Measurements from ENCODE around the gene PPP1R1B.
"Not testable (repeated sequence)": the region's sequence is repeated elsewhere in the genome, so short reads cannot be mapped to it uniquely, and the experiment has no call there.

Gene PPP1R1B

DNA sequence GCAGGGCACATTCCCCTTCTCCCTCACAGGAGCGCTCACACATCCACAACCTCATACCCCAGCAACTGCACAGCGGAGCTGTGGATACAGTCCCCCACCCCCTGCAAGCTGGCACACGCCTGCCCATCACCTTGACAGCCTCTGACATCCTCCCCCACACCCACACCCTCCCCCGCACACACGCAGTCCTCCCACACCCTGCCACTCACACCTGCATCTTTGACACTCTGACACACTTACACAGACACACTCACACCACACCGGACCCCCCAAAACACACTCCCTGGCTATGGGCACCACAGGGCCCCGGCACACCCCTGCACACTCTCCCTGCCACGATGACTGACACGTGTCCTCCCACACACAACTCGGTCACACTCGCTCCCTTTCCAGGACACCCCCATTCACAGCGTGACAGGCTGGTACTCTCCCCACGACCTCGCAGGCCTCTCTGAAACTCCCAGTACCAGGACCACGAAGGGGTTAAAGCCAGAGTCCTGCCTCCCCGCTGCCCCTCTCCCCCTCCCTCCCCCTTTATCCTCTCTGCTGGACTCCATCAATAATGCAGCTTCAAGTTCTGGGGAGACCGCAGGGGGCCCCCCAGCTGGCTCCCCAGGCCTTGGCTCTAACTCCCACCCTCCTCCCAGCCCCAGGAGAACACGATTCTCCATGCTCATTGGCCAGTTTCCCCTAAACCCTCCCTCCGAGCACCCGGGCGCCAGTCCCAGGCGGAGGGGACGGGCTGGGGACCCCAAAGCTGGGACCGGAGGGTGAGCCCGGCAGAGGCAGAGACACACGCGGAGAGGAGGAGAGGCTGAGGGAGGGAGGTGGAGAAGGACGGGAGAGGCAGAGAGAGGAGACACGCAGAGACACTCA is at the start of gene PPP1R1B:
Gene PPP1R1B (plus strand): TSS at position 782 of the 876 bp plus-strand sequence. CDS start 441 bp downstream, outside the sequence.
- DNase-seq, result no peak

DNA sequence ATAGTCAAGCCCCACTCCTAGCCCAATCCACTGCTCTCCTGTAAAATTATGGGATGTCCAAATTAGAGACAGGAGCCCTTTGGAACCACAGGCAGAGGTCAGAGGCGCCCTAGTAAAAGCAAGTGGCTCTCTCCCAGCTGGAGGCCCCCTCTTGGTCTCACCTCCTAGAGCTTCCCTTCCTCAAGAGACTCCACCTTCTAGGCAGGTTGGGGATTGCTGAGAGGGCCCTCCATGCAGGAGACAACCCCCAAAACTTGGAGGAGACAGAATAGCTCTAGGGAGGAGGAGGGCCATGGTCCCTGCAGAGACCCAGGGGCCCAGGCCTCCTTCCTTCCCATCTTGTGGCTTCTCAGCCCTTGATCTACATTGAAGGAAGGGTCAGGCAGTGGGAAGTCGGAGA is 48.5 kb upstream of the PPP1R1B start:
- DNase-seq, result no peak

DNA sequence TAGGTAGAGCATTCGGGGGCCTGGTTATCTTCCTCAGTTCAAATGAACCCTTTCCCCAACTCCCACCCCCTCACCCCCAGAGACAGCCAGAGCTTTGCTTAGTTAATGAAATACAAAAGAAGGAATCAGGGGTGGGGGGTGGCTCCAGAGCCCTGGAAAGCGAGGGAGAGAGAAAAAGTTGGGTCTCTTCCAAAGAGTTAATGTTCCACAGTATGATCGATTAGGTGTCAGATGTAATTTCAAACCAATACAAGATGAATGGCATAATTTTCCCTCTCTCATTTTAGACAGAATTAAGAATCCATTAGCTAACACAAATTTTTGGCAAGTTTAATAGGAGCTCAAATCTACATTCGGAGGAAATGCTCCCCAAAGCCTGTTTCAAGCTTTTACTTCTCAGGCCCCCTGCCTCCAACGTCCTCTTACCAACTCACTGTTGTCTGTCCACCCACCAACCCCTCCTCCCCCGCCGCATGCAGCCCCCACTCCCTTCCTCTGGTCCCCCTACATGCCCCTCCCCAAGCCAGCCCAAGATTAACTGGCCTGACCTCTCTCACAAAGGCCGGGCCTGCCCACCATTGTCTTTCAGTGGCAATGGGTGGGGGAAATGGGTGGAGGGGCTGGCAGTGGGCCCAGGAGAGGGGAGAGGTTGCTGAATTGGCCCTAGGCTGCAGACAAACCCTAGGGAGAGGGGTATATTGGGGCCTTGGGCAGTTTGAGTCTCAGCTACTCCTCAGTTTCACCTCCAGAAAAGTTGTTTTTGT is 47.3 kb upstream of the PPP1R1B start:
- no peak for DNase-seq

DNA sequence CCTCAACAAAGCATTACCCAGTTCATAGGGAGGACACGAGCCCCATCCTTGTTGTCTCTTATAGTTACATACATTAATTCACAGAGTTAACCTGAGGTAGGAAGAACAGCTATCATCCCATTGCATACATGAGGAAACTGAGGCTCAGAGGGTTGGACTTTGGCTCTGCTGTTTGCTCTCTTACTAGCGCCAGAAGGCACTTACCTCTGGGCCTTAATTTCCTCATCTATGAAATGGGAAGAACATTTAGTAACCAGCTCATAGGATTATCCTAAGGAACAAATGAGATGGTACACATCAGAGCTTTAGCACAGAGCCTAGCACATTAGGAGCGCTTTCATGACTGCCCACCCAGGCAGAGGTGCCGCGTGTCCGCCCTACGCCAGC is 46.7 kb upstream of the PPP1R1B start:
- DNase-seq, result no peak

DNA sequence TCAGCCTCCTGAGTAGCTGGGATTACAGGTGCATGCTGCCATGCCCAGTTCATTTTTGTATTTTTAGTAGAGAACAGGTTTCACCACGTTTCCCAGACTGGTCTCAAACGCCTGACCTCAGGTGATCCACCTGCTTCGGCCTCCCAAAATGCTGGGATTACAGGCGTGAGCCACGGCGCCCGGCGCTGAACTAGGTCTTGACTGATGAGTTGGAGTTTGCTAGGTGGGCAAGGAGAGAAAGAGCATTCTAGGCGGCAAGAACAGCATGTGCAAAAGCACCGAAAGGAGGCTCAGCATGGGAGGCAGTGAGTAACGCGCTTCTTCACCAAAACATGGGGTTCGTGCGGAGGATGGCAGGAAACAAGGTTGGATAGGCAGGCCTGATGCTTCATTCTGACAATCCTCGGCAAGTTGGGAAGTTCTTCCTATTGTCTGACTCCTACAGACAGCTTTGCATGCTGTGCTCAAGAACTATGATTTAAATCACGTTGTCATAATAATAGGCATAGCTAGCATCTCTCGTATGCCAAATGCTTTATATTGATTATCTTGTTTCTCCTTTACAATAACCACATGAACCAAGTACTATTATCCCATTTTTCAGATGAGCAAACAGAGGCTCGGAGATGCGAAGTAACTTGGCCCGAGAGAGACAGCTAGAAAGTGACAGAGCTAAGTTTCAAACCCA is 45.5 kb upstream of the PPP1R1B start:
- DNase-seq, result no peak

DNA sequence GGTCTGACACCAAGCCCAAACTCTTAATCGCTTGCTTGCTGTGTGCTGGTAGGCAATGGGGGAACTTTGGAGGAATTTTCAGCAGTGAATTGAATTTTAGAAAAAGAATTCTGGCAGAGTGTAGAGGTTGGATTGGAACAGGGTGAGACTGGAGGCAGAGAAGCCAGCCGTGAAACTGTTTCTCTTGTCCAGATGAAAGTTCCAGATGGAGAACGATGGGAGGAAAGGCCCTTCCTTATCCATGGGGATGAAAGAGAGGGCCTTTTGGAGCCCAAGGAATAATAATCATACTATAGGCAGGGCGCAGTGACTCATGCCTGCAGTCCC is 45.0 kb upstream of the PPP1R1B start:
- no peak for DNase-seq

DNA sequence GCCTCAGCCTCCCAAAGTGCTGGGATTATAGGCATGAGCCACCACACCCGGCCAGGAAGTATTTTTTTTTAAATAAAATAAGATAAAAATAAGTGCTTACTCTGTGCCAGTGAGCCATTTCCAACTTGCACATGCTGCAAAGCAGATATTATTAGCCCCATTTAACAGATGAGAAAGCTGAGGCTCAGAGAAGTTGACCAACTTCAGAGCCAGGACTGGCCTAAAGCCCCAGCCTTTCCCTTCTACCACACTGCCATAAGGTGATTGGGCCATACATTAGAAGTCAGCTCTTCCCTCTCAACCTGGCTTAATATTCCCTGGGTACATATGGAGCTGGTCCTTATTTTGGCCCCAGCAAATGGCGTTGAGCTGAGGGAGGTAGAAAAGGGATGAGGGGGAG is 44.1 kb upstream of the PPP1R1B start:
- DNase-seq, result no peak

DNA sequence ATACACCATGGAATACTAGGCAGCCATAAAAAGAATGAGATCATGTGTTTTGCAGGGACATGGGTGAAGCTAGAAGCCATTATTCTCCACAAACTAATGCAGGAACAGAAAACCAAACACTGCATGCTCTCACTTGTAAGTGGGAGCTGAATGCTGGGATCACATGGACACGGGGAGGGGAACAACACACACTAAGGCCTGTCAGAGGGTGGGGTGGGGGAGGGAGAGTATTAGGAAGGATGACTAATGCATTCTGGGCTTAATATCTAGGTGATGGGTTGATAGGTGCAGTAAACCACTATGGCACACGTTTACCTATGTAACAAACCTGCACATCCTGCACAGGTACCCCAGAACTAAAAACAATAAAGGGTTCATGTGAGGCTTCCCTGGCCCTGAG is 36.6 kb upstream of the PPP1R1B start:
- DNase-seq, result not testable (repeated sequence)

DNA sequence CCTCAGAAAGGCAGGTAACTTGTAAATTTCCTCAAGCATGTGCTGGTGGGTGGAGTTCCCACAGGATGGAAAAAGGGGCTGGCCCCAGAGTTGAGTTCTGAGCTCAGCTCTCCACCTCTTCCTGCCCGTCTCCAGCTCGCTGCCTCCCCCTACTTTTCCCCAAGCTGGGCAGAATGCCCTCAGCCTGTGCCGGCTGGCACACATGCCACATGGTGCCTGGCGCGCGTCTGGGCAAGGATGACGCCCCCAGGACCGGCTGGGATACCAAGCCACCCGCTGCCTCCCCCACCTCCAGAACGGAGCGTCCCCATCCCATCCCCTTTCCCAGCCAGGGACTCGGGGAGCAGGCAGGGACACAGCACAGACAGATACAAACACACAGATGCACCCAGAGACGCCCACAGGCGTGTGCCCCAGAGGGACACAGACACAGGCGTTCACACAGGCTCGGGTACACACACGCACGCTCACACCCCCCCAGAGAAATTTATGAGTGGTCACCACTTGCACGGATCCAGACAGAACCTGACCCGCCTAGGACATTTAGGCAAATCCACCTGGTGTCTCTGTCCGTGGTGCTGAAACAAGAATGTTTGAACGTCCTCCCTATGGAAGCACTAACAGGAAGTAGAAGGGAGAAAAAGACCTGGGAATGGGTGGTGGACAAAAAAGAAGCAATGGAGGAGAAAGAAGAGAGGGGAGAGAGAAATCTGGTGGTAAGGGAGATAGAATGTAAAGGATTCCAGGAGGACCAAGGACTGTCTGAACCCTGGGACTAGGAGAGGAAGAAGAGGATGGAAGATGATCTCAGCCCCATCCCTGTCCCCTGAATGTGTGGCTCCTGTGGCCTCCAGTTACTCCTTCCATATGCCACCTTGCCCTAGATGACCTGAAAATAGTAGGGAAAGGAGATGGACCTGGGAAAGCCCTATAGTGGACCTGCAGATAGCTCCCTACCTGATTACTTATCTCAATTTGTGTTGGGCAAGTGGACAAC is 34.5 kb upstream of the PPP1R1B start:
- peak; percentile 54 for DNase-seq

DNA sequence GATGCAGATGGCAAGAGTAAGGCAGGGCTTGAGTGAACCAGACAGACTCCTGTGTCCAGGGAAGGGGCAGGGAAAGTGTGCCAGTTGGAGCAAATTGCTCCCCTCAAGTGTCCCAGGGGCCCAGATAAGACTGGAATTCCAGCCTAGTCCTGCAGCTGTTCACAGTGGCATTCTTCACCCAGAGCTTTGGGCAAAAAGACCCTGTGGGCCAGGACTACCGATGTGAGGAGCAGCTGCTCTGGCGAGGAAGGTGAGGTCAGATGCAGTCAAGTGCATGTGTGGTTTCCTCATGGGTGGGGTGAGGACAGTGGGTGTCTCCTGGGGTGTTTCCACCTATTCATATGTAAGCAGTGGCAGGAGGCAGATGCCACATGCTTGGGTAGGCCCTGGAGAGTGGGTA is 33.4 kb upstream of the PPP1R1B start:
- no peak for DNase-seq

DNA sequence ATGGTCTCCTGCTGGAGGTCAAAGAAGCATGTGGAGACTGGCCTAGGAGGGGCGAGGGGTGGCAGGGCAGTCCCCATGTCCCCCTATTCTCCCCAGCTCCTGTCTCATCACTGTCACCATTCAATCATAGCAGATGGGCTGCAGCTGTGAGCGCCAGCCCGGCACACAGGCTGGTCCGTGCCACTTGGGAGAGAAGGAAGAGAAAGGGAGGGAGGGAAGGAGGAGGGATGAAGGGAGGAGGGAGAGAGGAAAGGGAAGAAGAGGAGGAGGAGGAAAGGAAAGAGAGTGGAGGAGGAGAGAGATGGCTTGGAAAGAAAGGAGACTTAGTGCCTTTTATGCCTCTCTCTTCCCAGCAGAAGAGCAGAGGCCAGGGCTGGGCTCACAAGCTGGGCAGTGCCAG is 31.5 kb upstream of the PPP1R1B start:
- DNase-seq, result no peak

DNA sequence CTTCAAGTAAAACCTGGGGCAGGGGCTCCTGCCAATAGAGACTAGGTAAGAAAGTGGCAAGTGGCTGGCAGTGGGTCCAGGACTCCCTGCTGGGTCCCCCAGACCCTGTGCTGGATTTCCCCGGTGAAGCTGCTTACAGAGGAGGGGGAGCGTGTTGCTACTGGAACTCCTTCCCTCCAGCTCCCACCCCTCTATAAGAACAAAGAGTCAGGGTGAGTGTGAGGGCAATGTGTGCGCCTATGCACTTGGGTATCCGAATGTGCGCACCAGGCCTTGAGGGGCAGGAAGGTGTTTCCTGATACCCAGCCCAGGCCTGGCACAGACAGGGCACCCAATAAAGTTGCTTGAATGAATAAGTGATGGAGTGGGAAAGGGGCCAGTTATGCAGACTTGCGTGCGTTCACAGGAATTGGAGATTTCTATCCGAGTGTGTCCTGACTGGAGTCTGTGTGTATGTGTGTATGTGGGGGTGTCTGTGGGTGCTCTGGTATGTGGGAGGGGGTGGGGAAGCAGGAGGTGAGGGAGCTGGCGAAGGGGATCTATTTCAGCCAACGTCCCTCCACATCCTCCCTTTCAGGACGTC is 30.7 kb upstream of the PPP1R1B start:
- no peak for DNase-seq

DNA sequence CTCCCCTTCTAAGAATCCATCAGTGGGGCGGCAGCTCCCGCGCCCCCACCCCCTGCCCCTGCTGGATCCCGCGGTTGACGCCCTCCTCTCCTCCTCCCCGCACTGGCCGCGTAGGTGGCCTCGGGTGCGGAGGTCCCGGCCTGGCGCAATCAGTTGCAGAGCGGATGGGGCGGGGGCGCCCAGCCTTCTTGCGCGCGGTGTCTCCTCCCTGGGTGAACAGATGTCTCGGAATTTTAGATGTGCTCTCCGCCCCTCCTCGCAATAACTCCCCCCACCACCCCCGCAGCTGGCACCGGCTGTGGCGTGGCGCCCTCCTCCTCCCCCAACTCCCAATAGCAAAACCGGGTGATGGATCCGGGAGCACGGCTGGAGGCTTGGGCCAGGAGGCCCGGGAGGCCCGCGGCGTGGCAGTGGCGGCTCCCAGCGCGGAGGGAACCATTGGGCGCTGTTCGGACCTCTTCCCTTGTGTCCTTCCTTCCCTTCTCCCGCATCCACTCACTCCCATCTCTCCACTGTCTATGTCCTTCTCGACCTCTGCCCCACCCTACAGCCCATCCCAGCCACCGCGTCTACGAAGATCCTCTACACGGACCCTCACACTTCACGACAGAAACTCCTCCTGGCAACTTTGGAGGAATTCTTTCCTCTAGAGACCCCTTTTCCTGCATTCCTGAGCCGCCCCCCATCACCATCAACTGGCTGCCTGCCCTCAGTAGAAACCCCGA is 30.0 kb upstream of the PPP1R1B start:
- no peak for DNase-seq

DNA sequence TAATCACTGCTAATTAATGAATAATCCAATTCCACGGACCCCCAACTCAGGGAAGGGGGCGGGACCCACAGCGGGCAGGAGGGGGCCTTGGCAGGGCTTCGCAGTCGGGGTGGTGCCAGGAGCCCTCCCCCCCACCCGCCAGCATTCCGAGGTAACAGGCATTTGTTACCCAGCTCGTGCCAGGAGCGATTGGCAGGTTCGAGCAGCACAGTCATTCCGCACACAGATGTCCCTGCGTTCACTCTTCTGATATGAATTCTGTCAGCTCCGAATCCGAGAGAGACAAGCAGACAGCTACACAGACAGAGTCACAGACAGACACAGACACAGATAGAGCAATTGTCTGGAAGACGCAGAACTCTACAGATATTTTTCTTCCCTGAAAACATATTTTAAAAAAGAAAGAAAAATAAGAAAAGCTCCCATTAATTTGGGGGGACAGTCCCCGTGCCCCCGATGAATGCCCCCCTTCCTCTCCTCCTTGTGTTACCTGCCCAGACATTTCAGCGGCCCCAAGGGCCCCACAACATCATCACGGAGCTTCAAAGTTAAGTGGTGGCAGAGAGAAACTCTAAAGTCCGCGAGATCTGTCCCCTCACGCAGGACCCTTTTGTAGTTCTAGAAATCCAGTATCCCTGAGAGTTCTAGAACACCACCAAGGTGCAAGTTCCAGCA is 29.2 kb upstream of the PPP1R1B start:
- DNase-seq, result no peak

DNA sequence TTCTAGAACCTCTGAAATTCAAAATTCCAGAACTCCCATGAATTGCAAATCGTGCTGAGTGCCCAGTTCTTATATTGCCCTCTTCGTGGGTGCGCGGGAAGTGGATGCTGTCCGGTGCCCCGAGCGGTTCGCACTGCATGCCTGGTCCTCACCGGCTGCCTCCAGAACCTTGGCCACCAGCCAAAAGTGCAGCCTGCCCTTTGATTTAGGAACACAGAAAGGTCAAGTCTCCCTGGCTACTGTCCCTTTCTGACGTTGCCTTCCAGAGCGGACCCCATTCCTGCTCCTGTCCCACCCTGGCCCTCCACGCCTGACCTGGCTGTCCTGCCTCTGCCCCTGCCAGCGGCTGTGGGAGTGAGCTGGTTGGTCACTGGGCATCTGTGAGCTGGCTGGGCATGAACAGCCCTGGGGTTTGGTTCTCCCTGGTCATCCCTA is 28.7 kb upstream of the PPP1R1B start:
- DNase-seq, result no peak

DNA sequence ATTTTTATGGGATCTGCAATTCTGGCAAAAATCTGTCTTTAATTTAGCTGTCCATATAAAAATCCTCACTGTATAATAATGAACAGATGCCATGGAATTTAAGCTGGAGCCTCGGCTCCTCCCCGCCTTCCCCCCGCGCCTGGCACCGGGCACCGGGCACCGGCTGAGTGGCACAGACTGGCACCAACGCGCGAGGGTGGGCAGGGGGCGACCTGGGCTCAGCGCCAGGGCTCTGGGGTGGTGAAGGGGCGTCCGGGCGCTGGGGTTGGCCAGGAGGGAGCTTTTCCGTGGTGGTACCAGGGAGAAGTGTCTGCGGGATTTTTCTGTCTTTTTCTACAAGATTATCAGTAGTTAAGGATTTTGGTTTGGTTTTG is 28.1 kb upstream of the PPP1R1B start:
- no peak for DNase-seq

DNA sequence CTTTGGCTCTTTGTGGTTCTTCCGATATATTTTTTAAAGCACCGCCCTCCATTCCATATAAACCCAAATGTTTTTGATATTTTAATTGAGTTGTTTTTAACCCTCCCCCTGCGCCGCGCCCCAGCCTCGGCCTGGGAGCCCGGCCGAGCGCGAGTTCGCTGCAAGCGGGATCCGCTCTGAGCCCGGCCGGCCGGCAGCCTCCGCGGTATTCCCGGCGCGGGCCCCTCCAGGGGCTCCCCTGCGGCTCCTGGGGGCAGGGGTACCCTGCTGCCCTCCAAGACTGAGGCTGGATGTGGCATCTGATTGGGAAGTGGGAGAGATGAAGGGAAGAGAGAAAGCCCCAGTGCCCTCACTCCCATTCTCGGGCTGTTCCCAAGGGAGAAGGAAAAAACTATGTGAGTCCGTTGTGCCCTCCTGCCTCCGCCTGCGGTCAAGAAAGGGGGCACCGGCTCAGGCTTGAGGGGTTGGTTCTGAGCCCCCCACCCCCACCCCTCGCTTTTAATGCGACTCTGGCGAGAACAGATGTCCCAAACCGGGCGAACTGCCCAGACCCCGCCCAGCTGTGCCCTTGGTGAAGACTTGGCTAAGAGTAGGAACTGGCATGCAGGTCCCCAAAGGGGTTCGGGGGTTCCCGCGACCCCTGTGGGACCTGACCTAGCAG is 27.6 kb upstream of the PPP1R1B start:
- DNase-seq, result no peak

DNA sequence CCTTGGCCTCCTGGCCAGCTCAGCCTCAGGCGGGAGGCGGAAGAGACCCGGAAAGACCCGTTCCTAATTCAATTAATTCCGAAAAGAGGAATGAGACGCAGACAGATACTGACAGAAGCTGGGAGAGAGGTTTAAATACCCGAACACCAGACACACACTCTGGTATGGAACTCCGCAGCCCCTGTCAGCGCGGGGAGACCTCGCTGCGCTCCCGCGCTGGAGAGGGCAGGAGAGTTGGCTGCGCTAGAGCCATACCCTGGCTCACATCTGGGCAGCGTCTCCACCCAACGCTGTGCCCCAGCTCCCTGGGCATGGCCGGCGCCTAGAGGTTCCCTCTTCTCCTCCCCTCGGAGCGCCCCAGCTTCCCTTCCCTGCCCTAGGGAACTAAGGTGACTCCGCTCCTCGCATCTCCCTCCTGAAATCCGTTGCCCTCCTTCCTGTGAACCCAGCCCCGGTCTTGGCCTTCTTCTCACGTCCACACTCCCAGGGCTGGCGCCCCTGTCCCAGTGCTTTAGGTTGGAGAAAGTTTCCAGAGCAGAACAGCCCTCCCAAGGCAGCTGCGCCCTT is 27.0 kb upstream of the PPP1R1B start:
- no peak for DNase-seq

DNA sequence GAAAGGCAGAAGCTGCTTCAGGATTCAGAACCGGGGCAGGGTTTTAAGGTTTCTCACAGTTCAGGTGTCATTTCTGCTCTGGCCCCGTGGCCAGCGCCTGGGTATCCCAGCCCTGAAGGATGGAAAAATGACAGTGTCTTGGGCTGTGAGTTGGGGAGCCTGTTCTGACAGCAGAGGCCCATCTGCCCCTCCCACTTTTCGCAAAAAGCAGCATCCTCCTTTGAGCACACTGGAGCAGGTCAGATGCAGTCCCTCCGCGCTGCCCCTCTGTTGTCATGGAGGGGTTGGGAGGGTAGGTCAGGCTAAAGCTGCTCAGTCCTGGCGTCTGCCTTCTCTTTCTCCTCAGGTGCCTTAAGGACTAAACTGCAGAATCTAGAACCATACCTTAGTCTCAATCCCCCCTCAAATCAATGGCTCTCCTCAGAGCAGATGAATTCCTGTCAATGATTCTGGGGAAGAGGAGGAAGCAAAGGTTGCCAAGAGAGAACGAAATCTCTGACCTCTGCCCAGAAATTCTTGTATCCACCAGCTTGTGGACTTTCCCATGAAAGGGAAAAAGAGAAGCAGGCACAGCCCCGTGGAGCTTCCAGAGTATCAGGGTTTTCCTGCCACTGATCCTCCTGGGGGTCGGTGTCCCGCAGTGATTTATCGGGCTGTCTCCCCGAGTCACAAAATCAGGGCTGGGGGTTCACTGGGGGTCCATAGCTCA is 26.3 kb upstream of the PPP1R1B start:
- DNase-seq, result no peak

Measured in NCI-H510A treated with DMSO at 0.1 percent for 48 hours (cell line).